Measurements from ENCODE around the gene CDK5RAP1.

Gene CDK5RAP1

DNA sequence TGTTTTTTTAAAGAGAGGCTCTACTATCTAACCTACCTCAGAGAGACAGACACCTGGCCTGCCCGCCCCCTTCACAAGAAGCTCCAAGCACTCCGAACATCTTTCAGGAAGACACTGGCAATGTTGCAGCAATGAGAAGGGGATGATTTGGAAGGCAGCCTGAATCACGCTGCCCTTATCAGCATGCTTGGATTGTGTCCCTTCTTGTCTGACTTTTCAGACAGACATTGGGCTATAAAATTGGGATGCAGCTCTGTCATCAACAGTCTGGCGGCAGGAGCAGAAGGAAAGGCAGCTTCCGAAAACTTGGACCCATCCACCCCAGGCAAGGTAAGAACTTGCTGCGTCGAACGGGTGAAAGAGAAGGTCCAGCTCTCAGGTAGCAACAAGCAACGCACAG, 56.0 kb downstream of the CDK5RAP1 start:
- no peak for DNase-seq (ENCODE audit: low spot score in 2 of 2)
- no peaks in the 10 kb centered on the region for H3K36me3 ChIP-seq (replicated peaks)
- in situ Hi-C loops (cut with MboI; ENCODE audit: low sequenced_read_pairs): no loop called here
- H3K4me1 ChIP-seq: no peaks in the 10 kb centered on the region
- no peaks in the 10 kb centered on the region for H3K27me3 ChIP-seq (ENCODE audit: low read depth)
- H3K9me3 ChIP-seq: no peaks in the 10 kb centered on the region
- H3K4me3 ChIP-seq: no peak overlapping the region

DNA sequence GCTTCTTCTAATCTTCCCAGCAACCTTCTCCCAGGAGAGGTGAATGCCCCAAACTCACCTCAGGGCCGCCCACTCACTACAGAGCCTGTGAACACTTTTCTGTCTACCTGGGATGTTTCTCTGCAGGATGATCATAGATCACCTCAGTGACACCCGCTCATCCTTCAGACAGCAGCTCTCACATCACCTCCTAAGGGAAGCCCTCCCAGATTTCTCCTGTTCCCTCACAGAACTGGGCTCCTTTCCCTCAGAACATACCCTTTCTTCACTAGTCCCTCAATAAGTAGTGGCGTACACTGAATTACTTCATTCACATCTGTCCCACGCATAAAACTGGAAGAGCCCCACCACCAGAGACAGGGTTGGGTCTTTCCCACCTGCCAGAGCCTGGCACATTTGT, 57.8 kb downstream of the CDK5RAP1 start:
- no peaks in the 10 kb centered on the region for H3K4me1 ChIP-seq

DNA sequence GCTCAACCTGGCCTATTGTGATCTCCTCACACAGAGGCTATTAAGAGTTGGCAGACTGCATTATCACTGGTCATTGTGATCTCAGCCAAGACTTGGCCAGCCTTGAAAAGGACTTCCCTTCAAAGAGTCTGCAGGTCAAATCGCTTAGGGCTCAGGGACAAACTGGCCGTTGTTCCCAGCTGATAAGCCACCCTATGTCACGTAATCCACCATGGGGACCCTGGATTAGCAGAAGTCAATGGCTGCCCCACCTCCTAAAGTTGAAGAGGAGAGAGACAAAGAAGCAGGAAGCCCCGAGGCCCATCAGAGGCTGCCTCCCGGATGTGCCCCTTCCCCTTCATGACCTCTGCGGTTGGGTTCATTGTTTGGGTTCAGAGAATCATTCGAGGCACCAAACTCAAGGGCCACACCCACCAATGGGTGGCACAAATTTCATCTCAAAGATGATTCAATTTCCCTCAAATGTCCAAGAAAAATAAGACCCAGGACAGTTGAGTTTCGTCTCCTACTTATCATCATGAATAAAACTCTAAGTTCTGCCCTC, 61.7 kb downstream of the CDK5RAP1 start:
- DNase-seq (ENCODE audit: low spot score in 2 of 2): no peak
- H3K4me1 ChIP-seq: no peaks in the 10 kb centered on the region
- H3K4me3 ChIP-seq: no peak overlapping the region
- H3K36me3 ChIP-seq (replicated peaks): no peaks in the 10 kb centered on the region
- H3K27me3 ChIP-seq (ENCODE audit: low read depth): peaks cover 2% of the 10 kb centered on the region; the same call in 1 of the 2 replicates
- in situ Hi-C loops (cut with MboI; ENCODE audit: low sequenced_read_pairs): no loop called here
- H3K9me3 ChIP-seq: no peaks in the 10 kb centered on the region

More for the DNA sequence above, 57.8 kb downstream of the CDK5RAP1 start:
- DNase-seq (ENCODE audit: low spot score in 2 of 2): no peak
- H3K9me3 ChIP-seq: no peaks in the 10 kb centered on the region
- H3K4me3 ChIP-seq: no peak overlapping the region
- no peaks in the 10 kb centered on the region for H3K36me3 ChIP-seq (replicated peaks)
- H3K27me3 ChIP-seq (ENCODE audit: low read depth): no peaks in the 10 kb centered on the region
- in situ Hi-C loops (cut with MboI; ENCODE audit: low sequenced_read_pairs): no loop called here

DNA sequence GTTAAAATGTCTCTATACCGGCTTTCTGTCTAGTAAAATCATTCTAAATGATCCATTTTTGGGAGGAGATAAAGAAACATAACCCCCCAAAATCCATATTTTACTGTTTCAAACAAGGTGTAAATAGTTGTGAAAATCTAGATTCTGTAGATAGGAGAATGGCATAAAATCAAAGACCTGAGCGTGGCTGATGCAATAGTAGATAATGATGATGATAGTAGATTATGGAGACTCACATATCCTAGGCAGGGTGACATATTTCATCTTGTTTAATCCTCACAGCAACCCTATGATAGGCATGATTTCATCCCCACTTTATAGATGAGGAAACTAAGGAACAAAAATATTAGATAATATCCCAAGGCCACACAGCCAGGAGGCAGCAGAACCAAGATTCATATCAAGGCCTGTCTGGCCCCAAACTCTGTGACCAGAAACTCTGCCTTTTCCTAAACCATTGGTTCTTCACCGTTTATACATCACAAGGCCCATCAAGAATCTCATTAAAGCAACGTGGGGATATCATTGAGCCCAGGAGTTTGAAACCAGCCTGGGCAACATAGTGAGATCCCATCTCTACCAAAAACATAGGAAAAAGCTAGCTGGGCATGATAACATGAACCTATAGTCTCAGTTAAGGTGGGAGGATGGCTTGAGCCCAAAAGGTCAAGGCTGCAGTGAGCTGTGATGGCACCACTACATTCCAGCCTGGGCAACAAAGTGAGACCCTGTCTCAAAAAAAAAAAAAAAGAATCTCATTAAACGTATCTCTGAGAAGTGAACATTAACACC, 62.7 kb downstream of the CDK5RAP1 start:
- no peak for DNase-seq (ENCODE audit: low spot score in 2 of 2)
- no peaks in the 10 kb centered on the region for H3K9me3 ChIP-seq
- H3K4me1 ChIP-seq: no peaks in the 10 kb centered on the region
- H3K4me3 ChIP-seq: no peak overlapping the region
- H3K36me3 ChIP-seq (replicated peaks): no peaks in the 10 kb centered on the region
- peaks cover 4% of the 10 kb centered on the region; the same call in 1 of the 2 replicates for H3K27me3 ChIP-seq (ENCODE audit: low read depth)
- in situ Hi-C loops (cut with MboI; ENCODE audit: low sequenced_read_pairs): no loop called here

DNA sequence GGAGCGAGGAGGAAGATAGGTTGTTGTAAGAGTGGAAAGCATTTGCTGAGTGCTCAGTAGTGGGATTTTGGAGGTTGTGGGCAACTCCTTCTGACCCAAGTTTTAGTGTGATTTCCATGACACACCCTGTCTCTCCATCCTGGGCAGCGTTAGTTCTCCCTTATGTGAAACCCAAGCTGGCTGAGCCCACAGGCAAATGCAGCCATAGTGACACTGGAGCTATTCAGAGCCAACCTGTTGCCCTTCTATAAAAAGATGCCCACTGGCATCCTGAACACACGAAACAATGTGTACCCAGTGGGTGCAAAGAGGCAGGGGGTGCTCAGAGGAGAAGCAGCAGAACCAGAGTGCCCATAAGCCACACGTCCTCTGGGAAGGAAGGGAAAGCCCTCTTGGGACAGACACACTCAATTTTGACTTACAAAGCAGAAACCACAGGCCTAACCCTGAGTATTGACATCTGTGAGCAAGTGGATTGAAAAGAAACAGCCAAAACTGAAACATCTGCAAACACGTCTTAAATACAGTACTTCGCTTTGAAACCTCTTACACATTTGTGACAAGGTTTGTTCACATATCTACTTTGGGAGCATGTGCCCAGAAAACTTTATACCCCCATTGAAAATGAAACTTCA, 63.7 kb downstream of the CDK5RAP1 start:
- H3K4me1 ChIP-seq: no peaks in the 10 kb centered on the region
- in situ Hi-C loops (cut with MboI; ENCODE audit: low sequenced_read_pairs): no loop called here
- DNase-seq (ENCODE audit: low spot score in 2 of 2): no peak
- H3K4me3 ChIP-seq: no peak overlapping the region
- no peaks in the 10 kb centered on the region for H3K36me3 ChIP-seq (replicated peaks)
- H3K27me3 ChIP-seq (ENCODE audit: low read depth): peaks cover 4% of the 10 kb centered on the region; the same call in 1 of the 2 replicates
- no peaks in the 10 kb centered on the region for H3K9me3 ChIP-seq

DNA sequence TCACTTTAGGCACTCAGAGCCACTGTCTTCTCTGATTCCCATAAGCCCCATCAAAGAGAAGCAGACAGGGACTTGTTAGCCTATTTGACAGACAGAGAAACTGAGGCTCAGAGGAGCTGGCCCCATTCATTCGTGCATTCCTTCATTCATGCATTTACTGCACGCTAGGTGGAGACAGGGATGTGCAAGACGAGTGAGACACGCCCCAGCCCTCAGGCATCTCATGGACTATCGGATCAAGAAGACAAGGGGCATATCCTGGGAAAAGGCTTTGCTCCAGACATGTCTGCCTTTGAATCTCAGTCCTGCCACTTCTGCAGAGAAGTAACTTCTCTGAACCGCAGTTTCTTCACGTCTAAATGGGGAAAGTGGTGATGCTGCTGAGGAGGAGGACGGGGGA, 64.2 kb downstream of the CDK5RAP1 start:
- in situ Hi-C loops (cut with MboI; ENCODE audit: low sequenced_read_pairs): no loop called here
- Histone ChIP-seq H3K36me3 (replicated peaks) (no peaks in the 10 kb centered on the region), H3K9me3 (no peaks in the 10 kb centered on the region), H3K27me3 (ENCODE audit: low read depth) (peaks cover 7% of the 10 kb centered on the region; the same call in 1 of the 2 replicates), H3K4me1 (no peaks in the 10 kb centered on the region), H3K4me3 (no peak overlapping the region)
- DNase-seq (ENCODE audit: low spot score in 2 of 2): no peak

DNA sequence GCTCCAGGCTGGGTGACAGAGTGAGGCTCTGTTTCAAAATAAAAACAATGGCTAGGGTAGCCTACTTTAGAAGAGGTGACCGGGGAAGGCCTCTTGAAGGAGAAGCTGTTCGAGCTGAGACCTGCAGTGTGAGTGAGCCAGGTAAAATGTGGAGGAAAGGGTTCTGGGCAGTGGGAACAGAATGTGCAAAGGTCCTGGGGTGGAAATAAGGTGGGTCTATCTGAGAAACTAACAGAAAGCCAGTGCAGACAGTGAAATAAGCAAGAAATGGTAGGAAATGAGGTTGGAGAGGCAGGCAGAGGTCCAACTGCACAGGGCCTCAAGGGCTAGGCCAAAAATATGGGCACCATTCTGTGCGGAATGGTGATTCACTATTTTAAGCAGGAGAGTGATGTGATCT, 64.9 kb downstream of the CDK5RAP1 start:
- H3K36me3 ChIP-seq (replicated peaks): no peaks in the 10 kb centered on the region
- H3K27me3 ChIP-seq (ENCODE audit: low read depth): peaks cover 11% of the 10 kb centered on the region
- H3K4me3 ChIP-seq: no peak overlapping the region
- no peak for DNase-seq (ENCODE audit: low spot score in 2 of 2)
- no peaks in the 10 kb centered on the region for H3K4me1 ChIP-seq
- in situ Hi-C loops (cut with MboI; ENCODE audit: low sequenced_read_pairs): no loop called here
- no peaks in the 10 kb centered on the region for H3K9me3 ChIP-seq

DNA sequence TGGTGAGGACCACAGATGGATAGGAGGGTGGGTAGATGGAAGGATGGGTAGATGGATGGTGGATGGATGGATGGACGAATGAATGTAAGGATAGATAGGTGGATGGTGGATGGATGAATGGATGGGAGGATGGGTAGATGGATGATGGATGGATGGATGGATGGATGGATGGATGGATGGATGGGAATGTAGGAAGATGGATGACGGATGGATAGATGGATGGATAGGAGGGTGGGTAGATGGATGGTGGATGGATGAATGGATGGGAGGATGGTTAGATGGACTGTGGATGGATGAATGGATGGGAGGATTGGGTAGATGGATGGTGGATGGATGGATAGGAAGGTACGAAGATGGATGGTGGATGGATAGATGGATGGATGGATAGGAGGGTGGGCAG, 67.2 kb downstream of the CDK5RAP1 start:
- DNase-seq (ENCODE audit: low spot score in 2 of 2): no peak
- peaks cover 27% of the 10 kb centered on the region for H3K27me3 ChIP-seq (ENCODE audit: low read depth)
- no peaks in the 10 kb centered on the region for H3K4me1 ChIP-seq
- H3K9me3 ChIP-seq: no peaks in the 10 kb centered on the region
- no peak overlapping the region for H3K4me3 ChIP-seq
- H3K36me3 ChIP-seq (replicated peaks): no peaks in the 10 kb centered on the region
- in situ Hi-C loops (cut with MboI; ENCODE audit: low sequenced_read_pairs): no loop called here

DNA sequence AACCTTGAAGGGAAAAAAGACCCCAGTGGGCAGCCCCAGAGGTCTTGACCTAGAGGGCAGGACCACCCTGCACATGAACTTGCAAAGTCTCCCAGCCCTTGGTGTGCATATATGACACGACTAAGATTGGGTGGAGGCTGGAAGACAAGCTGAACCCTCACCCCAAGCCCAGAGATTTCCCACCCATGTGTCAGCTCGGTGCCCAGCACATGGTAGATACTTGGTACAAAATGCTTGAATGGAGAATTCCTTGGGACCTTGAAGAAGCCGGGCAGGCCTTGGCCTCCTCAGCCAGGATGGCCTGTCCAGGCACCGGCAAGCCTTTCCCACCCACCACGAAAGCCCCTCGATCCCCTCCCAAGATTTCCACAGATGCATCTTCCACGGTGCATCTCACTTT, 67.7 kb downstream of the CDK5RAP1 start:
- Histone ChIP-seq H3K36me3 (replicated peaks) (no peaks in the 10 kb centered on the region), H3K27me3 (ENCODE audit: low read depth) (peaks cover 32% of the 10 kb centered on the region), H3K4me1 (no peaks in the 10 kb centered on the region), H3K9me3 (no peaks in the 10 kb centered on the region), H3K4me3 (no peak overlapping the region)
- in situ Hi-C loops (cut with MboI; ENCODE audit: low sequenced_read_pairs): no loop called here
- no peak for DNase-seq (ENCODE audit: low spot score in 2 of 2)

DNA sequence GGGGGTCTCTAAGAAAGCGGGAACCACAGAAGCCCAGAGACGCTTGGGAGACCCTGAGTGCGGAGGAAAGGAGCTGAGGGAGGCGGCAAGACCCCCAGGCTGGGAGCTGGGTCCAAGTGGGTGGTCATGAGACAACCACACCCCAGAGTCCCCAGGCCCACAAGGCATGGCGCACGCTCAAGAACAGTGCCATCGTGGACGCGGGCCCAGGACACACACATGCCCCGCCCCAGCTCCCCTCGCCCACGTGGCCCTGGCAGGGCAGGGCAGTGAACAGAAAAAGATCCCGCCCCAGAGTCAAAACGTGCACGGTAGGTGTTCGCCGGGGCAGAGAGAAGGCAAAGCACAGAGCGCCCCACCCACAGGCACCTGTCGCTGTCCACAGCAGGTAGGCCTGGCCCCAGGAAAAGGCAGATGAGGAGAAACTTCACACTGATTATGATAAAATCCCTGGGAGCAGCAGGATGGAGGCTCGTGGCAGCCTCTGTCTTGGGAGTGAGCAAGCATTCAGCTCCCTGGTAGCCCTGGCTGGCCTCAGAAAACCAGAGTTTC, 68.3 kb downstream of the CDK5RAP1 start:
- DNase-seq (ENCODE audit: low spot score in 2 of 2): no peak
- Histone ChIP-seq H3K27me3 (ENCODE audit: low read depth) (peaks cover 38% of the 10 kb centered on the region), H3K4me3 (no peak overlapping the region), H3K4me1 (no peaks in the 10 kb centered on the region), H3K36me3 (replicated peaks) (no peaks in the 10 kb centered on the region), H3K9me3 (no peaks in the 10 kb centered on the region)
- in situ Hi-C loops (cut with MboI; ENCODE audit: low sequenced_read_pairs): no loop called here

DNA sequence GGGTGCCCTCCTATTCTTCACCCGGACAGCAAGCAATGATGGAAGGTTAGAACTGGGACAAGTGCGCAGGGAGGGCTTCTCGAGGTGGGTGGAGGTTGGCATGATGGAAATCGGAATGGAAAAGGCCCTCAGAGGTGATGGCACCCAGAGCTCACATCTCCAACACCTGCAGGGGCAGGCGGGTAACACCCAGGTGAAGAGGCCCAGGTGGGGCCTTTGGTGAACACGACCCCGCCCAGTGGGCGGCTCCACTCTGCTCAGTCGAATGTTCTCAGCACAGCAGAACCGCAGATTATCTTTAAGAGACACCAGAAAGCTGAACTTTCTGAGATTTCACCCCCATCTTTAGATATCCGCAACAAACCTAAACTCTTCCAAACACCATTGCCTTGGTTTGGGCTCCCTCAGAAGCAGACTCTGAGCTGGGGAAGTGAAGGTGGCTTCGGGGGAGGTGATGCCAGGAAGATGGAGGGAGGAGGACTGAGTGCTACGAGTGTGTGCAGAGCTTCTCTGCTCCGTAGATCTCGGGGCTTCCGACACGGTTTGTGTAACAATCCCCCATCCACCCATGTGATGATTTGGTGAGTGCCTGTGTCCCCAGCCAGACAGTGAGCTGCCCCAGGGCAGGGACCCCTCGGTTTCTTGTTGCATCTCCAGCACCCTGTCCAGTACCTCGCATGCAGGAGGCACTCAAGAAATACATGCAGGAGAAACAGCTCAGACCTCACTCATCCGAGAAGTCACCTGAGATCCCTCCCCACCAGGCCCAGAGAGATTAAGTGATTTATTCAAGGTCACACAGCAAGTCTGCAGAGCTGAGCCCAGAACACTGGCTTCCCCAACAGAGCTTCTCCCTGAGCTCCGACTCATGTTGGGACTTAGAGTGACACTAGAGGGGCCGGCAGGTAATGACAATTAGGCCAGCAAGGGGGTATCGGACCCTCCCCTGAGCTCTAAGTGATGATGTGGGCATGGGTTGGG, 72.9 kb downstream of the CDK5RAP1 start:
- in situ Hi-C loops (cut with MboI; ENCODE audit: low sequenced_read_pairs): loop anchor here (10.0 kb wide), 1 partner anchor 64 kb away; no protein-coding TSS in a partner anchor
- H3K36me3 ChIP-seq (replicated peaks): no peaks in the 10 kb centered on the region
- no peaks in the 10 kb centered on the region for H3K9me3 ChIP-seq
- H3K27me3 ChIP-seq (ENCODE audit: low read depth): peaks cover 34% of the 10 kb centered on the region
- no peaks in the 10 kb centered on the region for H3K4me1 ChIP-seq
- no peak for DNase-seq (ENCODE audit: low spot score in 2 of 2)
- no peak overlapping the region for H3K4me3 ChIP-seq

DNA sequence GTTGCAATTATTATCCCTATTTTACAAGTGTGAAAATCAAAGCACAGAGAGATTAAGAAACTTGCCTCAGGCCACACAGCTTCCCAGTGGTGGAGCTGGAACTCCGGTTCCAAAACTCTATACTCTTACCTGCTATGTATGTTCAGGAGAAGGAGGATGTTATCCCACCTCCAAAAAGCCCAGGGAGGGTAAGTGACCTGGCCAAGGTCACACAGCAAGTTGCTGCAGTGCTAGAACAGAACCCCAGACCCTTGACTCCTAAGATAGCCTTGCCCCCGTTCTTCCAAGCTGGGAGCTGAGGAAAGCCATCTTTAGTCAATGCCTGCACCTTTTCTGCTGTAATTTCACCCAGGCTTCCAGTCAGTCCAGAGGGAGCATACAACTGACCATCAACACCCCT, 76.0 kb downstream of the CDK5RAP1 start:
- no peaks in the 10 kb centered on the region for H3K36me3 ChIP-seq (replicated peaks)
- in situ Hi-C loops (cut with MboI; ENCODE audit: low sequenced_read_pairs): loop anchor here (10.0 kb wide), 1 partner anchor 61 kb away; no protein-coding TSS in a partner anchor
- no peak for DNase-seq (ENCODE audit: low spot score in 2 of 2)
- H3K9me3 ChIP-seq: no peaks in the 10 kb centered on the region
- H3K4me3 ChIP-seq: no peak overlapping the region
- no peaks in the 10 kb centered on the region for H3K4me1 ChIP-seq
- H3K27me3 ChIP-seq (ENCODE audit: low read depth): peaks cover 24% of the 10 kb centered on the region

DNA sequence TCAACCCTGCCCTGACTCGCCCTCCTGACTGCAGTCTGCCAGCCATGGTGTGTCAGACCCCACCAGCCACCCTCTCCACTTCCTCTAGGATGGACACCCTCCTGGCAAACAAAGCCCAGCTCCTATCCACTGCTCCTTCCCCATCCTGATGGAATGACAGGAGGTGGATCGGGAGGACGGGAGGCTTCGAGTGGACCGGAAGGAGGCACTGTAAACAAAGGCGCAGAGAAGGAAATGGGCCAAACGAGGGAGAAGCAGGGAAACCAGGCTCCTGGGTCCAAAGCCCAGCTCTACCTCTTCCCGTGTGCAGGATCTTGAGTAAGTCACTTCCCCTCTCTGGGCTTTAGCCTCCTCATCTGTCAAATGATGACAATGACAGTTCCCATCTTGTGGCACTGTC, 78.1 kb downstream of the CDK5RAP1 start:
- H3K4me3 ChIP-seq: no peak overlapping the region
- no peaks in the 10 kb centered on the region for H3K4me1 ChIP-seq
- DNase-seq (ENCODE audit: low spot score in 2 of 2): no peak
- peaks cover 7% of the 10 kb centered on the region for H3K27me3 ChIP-seq (ENCODE audit: low read depth)
- no peaks in the 10 kb centered on the region for H3K9me3 ChIP-seq
- in situ Hi-C loops (cut with MboI; ENCODE audit: low sequenced_read_pairs): loop anchor here (10.0 kb wide), 1 partner anchor 58 kb away; no protein-coding TSS in a partner anchor
- H3K36me3 ChIP-seq (replicated peaks): no peaks in the 10 kb centered on the region

Measured in HAP-1 (cell line).